WTC11 (cell line): Measurements from ENCODE around the gene NDUFV3. TPM values are rescaled to one million over a fixed set of nuclear protein-coding genes. Genes with fewer than 3 reads are reported as not detected.

Source experiments
- ATAC-seq: fragments of 200-7000 bp; cut with Tn5 transposase; 2 replicates; pipeline ENCODE4 v1.10.0; 2021; ENCODE audit warnings: mild to moderate bottlenecking, moderate library complexity
- CTCF ChIA-PET: fragments of 300-600 bp; sonication (Branson Sonifier 250); formaldehyde crosslinking; loops from one replicate; lab custom pipeline; 2021; ENCODE audit warnings: antibody characterized with exemption; lab: Charles Lee
- POLR2A ChIA-PET: fragments of 350-600 bp; sonication (Branson Sonifier 250); formaldehyde crosslinking; loops from one replicate; lab custom pipeline; 2021; ENCODE audit warnings: antibody characterized with exemption; lab: Charles Lee
- DNase-seq: peaks from one replicate; pipeline ENCODE4 v3.0.0; 2021; ENCODE audit warnings: low spot score
- H3K27ac Mint-ChIP-seq: 2 replicates; pipeline ENCODE4 v1.8.0; 2021; ENCODE audit warnings: mixed read lengths
- H3K27me3 Mint-ChIP-seq: 2 replicates; pipeline ENCODE4 v1.8.0; 2021; ENCODE audit warnings: low read depth, mild to moderate bottlenecking, moderate library complexity, mixed read lengths
- H3K36me3 Mint-ChIP-seq: 2 replicates; pipeline ENCODE4 v1.8.0; 2021; ENCODE audit warnings: mixed read lengths
- H3K4me1 Mint-ChIP-seq: 2 replicates; pipeline ENCODE4 v1.8.0; 2022; ENCODE audit warnings: mixed read lengths
- H3K4me3 Mint-ChIP-seq: 2 replicates; pipeline ENCODE4 v1.8.0; 2021; ENCODE audit warnings: mild to moderate bottlenecking, moderate library complexity, mixed read lengths
- H3K9me3 Mint-ChIP-seq: 2 replicates; pipeline ENCODE4 v1.8.0; 2021; ENCODE audit warnings: mixed read lengths
- ATF1 ChIP-seq: sonication (generic); formaldehyde crosslinking; IDR thresholded peaks from 2 replicates; pipeline ENCODE4 v1.8.1; 2023; ENCODE audit warnings: mild to moderate bottlenecking, moderate library complexity, missing genetic modification reagents
- CREM ChIP-seq: sonication (generic); formaldehyde crosslinking; IDR thresholded peaks from 2 replicates; pipeline ENCODE4 v1.8.1; 2022; ENCODE audit warnings: mild to moderate bottlenecking, missing genetic modification reagents, moderate library complexity
- ETV6 ChIP-seq: sonication (generic); formaldehyde crosslinking; IDR thresholded peaks from 2 replicates; pipeline ENCODE4 v1.8.1; 2022; ENCODE audit warnings: mild to moderate bottlenecking, missing genetic modification reagents
- TEAD1 ChIP-seq: sonication (generic); formaldehyde crosslinking; IDR thresholded peaks from 2 replicates; pipeline ENCODE4 v1.8.0; 2022; ENCODE audit warnings: mild to moderate bottlenecking, missing genetic modification reagents
- ZBTB21 ChIP-seq: sonication (generic); formaldehyde crosslinking; IDR thresholded peaks from 2 replicates; pipeline ENCODE4 v1.8.1; 2023; ENCODE audit warnings: mild to moderate bottlenecking, missing genetic modification reagents, borderline replicate concordance
- ZNF138 ChIP-seq: sonication (generic); formaldehyde crosslinking; conservative IDR thresholded peaks from 2 replicates; pipeline ENCODE4 v1.8.1; 2022; ENCODE audit warnings: mild to moderate bottlenecking, moderate library complexity, missing genetic modification reagents
- ZNF423 ChIP-seq: fragments of 250-450 bp; sonication (Bioruptor Pico); IDR thresholded peaks from 2 replicates; pipeline ENCODE4 v2.1.2; 2022; ENCODE audit warnings: mild to moderate bottlenecking, moderate library complexity
- total RNA-seq: library from RNA; stranded (reverse); gene quantifications from 3 replicates; pipeline ENCODE4 v1.2.3, GENCODE V29; 2021
- TF ChIP-seq, protein P1 (sequence below): sonication (generic); formaldehyde crosslinking; IDR thresholded peaks from 2 replicates; pipeline ENCODE4 v1.8.1; 2023; ENCODE audit warnings: mild to moderate bottlenecking, missing genetic modification reagents
- TF ChIP-seq, protein P2 (sequence below): sonication (generic); formaldehyde crosslinking; IDR thresholded peaks from 2 replicates; pipeline ENCODE4 v1.8.0; 2023; ENCODE audit warnings: missing genetic modification reagents
- TF ChIP-seq, protein P3 (sequence below): sonication (generic); formaldehyde crosslinking; IDR thresholded peaks from 2 replicates; pipeline ENCODE4 v1.8.1; 2023; ENCODE audit warnings: mild to moderate bottlenecking, missing genetic modification reagents, moderate library complexity
- TF ChIP-seq, protein P4 (sequence below): sonication (generic); formaldehyde crosslinking; IDR thresholded peaks from 2 replicates; pipeline ENCODE4 v1.8.0; 2022; ENCODE audit warnings: mild to moderate bottlenecking, missing genetic modification reagents
- TF ChIP-seq, protein P5 (sequence below): sonication (generic); formaldehyde crosslinking; IDR thresholded peaks from 2 replicates; pipeline ENCODE4 v1.8.1; 2023; ENCODE audit warnings: mild to moderate bottlenecking, missing genetic modification reagents
- TF ChIP-seq, protein P6 (sequence below): sonication (generic); formaldehyde crosslinking; IDR thresholded peaks from 2 replicates; pipeline ENCODE4 v1.8.1; 2022; ENCODE audit warnings: mild to moderate bottlenecking, missing genetic modification reagents, moderate library complexity, borderline replicate concordance
- TF ChIP-seq, protein P7 (sequence below): sonication (generic); formaldehyde crosslinking; conservative IDR thresholded peaks from 2 replicates; pipeline ENCODE4 v1.8.1; 2023; ENCODE audit warnings: mild to moderate bottlenecking, low read depth, missing genetic modification reagents, moderate library complexity

NDUFV3 gene
- total RNA-seq, 1 experiment from 2014 or later: 28.5 TPM

DNA sequence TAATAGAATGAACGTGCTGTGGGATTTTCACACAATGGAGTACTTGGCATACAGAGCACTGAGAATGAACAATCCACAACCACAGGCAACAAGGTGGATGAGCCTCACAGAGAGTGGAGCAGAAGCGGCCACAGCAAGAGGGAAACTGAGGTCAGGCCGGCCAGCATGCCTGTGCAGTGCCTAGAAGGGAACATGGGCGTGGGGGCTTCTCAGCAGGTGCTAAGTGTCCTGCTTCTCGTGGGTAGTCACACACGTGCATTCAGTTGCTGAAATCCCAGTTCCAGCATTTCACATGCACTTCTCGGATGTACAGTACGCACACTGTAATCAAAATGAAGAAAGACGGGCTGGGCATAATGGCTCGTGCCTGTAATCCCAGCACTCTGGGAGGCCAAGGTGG is 46.9 kb upstream of the NDUFV3 start:
- Mint-ChIP-seq H3K36me3 (peaks cover 74% of the 10 kb centered on the region), H3K27ac (peak overlapping the region; percentile 29; the same call in 1 of the 2 replicates), H3K27me3 (no peaks in the 10 kb centered on the region), H3K4me3 (no peak overlapping the region), H3K9me3 (no peaks in the 10 kb centered on the region), H3K4me1 (no peaks in the 10 kb centered on the region)
- DNase-seq (no peak), ATAC-seq (no peak)
- no peak for TF ChIP-seq ATF1 (CRISPR knock-in tag)
- TF ChIP-seq ZBTB21 (CRISPR knock-in tag): no peak
- TF ChIP-seq, protein P1, sequence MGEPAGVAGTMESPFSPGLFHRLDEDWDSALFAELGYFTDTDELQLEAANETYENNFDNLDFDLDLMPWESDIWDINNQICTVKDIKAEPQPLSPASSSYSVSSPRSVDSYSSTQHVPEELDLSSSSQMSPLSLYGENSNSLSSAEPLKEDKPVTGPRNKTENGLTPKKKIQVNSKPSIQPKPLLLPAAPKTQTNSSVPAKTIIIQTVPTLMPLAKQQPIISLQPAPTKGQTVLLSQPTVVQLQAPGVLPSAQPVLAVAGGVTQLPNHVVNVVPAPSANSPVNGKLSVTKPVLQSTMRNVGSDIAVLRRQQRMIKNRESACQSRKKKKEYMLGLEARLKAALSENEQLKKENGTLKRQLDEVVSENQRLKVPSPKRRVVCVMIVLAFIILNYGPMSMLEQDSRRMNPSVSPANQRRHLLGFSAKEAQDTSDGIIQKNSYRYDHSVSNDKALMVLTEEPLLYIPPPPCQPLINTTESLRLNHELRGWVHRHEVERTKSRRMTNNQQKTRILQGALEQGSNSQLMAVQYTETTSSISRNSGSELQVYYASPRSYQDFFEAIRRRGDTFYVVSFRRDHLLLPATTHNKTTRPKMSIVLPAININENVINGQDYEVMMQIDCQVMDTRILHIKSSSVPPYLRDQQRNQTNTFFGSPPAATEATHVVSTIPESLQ (CRISPR knock-in tag): no peak
- TF ChIP-seq TEAD1 (CRISPR knock-in tag): no peak
- no peak for TF ChIP-seq ZNF423 (CRISPR knock-in tag)
- TF ChIP-seq, protein P2, sequence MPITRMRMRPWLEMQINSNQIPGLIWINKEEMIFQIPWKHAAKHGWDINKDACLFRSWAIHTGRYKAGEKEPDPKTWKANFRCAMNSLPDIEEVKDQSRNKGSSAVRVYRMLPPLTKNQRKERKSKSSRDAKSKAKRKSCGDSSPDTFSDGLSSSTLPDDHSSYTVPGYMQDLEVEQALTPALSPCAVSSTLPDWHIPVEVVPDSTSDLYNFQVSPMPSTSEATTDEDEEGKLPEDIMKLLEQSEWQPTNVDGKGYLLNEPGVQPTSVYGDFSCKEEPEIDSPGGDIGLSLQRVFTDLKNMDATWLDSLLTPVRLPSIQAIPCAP: no peak
- POLR2A ChIA-PET: no interaction called here
- CTCF ChIA-PET: no interaction called here

DNA sequence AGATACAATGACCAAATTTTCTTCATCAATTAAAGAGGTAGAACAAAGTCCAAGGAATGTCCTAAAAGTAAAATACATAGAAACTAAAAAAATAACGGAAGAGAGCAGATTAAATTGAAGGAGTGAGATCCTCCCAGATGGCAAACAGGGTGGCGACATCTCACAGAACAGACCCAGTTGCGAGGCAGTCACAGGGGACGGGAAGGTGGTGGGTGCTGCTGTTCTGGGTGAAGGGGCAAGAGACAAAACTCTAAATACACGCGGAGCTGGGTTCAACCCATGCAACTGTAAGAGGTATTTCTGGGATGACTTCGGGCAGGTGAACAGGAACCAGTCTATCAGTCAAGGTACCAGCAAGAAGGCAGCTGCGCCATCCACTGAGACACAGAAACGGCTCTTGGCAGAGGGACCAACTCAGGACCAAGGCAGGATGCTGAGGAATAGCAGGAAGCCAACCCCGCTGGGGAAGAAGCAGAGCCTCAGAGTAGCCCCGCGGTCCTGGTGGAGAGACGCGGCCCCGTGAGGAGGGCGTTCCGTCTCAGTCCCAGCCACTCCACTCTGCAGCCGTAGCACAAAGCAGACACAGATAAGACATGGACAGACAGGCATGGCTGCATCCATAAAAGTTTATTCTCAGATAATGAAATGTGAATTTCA is 45.9 kb upstream of the NDUFV3 start:
- TF ChIP-seq ZNF138 (CRISPR knock-in tag) (no peak), CREM (CRISPR knock-in tag) (no peak), ETV6 (no peak)
- TF ChIP-seq, protein P3, sequence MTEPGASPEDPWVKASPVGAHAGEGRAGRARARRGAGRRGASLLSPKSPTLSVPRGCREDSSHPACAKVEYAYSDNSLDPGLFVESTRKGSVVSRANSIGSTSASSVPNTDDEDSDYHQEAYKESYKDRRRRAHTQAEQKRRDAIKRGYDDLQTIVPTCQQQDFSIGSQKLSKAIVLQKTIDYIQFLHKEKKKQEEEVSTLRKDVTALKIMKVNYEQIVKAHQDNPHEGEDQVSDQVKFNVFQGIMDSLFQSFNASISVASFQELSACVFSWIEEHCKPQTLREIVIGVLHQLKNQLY: no peak
- TF ChIP-seq, protein P4, sequence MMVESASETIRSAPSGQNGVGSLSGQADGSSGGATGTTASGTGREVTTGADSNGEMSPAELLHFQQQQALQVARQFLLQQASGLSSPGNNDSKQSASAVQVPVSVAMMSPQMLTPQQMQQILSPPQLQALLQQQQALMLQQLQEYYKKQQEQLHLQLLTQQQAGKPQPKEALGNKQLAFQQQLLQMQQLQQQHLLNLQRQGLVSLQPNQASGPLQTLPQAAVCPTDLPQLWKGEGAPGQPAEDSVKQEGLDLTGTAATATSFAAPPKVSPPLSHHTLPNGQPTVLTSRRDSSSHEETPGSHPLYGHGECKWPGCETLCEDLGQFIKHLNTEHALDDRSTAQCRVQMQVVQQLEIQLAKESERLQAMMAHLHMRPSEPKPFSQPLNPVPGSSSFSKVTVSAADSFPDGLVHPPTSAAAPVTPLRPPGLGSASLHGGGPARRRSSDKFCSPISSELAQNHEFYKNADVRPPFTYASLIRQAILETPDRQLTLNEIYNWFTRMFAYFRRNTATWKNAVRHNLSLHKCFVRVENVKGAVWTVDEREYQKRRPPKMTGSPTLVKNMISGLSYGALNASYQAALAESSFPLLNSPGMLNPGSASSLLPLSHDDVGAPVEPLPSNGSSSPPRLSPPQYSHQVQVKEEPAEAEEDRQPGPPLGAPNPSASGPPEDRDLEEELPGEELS (CRISPR knock-in tag): no peak
- TF ChIP-seq, protein P5, sequence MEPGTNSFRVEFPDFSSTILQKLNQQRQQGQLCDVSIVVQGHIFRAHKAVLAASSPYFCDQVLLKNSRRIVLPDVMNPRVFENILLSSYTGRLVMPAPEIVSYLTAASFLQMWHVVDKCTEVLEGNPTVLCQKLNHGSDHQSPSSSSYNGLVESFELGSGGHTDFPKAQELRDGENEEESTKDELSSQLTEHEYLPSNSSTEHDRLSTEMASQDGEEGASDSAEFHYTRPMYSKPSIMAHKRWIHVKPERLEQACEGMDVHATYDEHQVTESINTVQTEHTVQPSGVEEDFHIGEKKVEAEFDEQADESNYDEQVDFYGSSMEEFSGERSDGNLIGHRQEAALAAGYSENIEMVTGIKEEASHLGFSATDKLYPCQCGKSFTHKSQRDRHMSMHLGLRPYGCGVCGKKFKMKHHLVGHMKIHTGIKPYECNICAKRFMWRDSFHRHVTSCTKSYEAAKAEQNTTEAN (CRISPR knock-in tag): no peak
- TF ChIP-seq, protein P6, sequence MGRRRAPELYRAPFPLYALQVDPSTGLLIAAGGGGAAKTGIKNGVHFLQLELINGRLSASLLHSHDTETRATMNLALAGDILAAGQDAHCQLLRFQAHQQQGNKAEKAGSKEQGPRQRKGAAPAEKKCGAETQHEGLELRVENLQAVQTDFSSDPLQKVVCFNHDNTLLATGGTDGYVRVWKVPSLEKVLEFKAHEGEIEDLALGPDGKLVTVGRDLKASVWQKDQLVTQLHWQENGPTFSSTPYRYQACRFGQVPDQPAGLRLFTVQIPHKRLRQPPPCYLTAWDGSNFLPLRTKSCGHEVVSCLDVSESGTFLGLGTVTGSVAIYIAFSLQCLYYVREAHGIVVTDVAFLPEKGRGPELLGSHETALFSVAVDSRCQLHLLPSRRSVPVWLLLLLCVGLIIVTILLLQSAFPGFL (CRISPR knock-in tag): no peak
- TF ChIP-seq, protein P7, sequence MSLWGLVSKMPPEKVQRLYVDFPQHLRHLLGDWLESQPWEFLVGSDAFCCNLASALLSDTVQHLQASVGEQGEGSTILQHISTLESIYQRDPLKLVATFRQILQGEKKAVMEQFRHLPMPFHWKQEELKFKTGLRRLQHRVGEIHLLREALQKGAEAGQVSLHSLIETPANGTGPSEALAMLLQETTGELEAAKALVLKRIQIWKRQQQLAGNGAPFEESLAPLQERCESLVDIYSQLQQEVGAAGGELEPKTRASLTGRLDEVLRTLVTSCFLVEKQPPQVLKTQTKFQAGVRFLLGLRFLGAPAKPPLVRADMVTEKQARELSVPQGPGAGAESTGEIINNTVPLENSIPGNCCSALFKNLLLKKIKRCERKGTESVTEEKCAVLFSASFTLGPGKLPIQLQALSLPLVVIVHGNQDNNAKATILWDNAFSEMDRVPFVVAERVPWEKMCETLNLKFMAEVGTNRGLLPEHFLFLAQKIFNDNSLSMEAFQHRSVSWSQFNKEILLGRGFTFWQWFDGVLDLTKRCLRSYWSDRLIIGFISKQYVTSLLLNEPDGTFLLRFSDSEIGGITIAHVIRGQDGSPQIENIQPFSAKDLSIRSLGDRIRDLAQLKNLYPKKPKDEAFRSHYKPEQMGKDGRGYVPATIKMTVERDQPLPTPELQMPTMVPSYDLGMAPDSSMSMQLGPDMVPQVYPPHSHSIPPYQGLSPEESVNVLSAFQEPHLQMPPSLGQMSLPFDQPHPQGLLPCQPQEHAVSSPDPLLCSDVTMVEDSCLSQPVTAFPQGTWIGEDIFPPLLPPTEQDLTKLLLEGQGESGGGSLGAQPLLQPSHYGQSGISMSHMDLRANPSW (CRISPR knock-in tag): no peak
- CTCF ChIA-PET: no interaction called here
- no peak for DNase-seq
- ATAC-seq: no peak
- no peak overlapping the region for H3K4me3 Mint-ChIP-seq
- no peaks in the 10 kb centered on the region for H3K9me3 Mint-ChIP-seq
- no peaks in the 10 kb centered on the region for H3K4me1 Mint-ChIP-seq
- H3K27ac Mint-ChIP-seq: peak overlapping the region; percentile 33; the same call in 1 of the 2 replicates
- POLR2A ChIA-PET: no interaction called here
- H3K27me3 Mint-ChIP-seq: no peaks in the 10 kb centered on the region
- peaks cover 80% of the 10 kb centered on the region for H3K36me3 Mint-ChIP-seq
